T-cell (primary cell): Measurements from ENCODE around the gene DNASE1L2. TPM values are rescaled to one million over a fixed set of nuclear protein-coding genes. Genes with fewer than 3 reads are reported as not detected.

Experiments used
- ATAC-seq, 4 experiments: fragments of 200-7000 bp in 3 of 4; fragments of 150-1000 bp in 1 of 4; cut with Tn5 transposase; replicated peaks in 1 of 4; 1 replicate in 3 of 4; 2 replicates in 1 of 4; pipeline ENCODE4 v1.10.0; 2021; ENCODE audit warnings: moderate library complexity in 3 of 4, mild to moderate bottlenecking in 2 of 4, moderate number of reproducible peaks in 1 of 4
- CTCF ChIA-PET, 2 donors: fragments of 300-600 bp; sonication (Branson Sonifier 250); formaldehyde crosslinking; loops; one replicate each; lab custom pipeline; 2022; ENCODE audit warnings: antibody characterized with exemption in 2 of 2; lab: Charles Lee
- POLR2A ChIA-PET, 2 donors: fragments of 300-600 bp; sonication (Branson Sonifier 250); formaldehyde crosslinking; loops; one replicate each; lab custom pipeline; 2022; ENCODE audit warnings: antibody characterized with exemption in 2 of 2; lab: Charles Lee
- DNase-seq, 35 experiments: peaks; one replicate each; pipeline versions ENCODE4 v3.0.0 to v3.0.0-alpha.2; 2013 to 2023
- H3K27ac ChIP-seq: one replicate; pipeline ENCODE4 v1.5.1; 2013; ENCODE audit warnings: low read length
- H3K27me3 ChIP-seq, 2 experiments: replicated peaks in 1 of 2; 1 replicate in 1 of 2; 2 replicates in 1 of 2; pipeline versions ENCODE4 v1.6.1 to v1.7.0; 2013; ENCODE audit warnings: low read length in 1 of 2, mixed read lengths in 1 of 2; ENCODE audit not compliant: control insufficient read depth in 2 of 2, insufficient read depth in 2 of 2; ENCODE audit errors: extremely low read depth in 1 of 2
- H3K36me3 ChIP-seq, 2 donors: 1 replicate in 1 of 2; 2 replicates in 1 of 2; pipeline versions ENCODE4 v1.6.1 to v1.7.0; 2013; ENCODE audit warnings: low read length in 1 of 2; ENCODE audit not compliant: control insufficient read depth in 2 of 2, insufficient read depth in 1 of 2; ENCODE audit errors: extremely low read depth in 1 of 2
- H3K4me1 ChIP-seq, 2 experiments: 1 replicate in 1 of 2; 2 replicates in 1 of 2; pipeline versions ENCODE4 v1.6.1 to v1.7.0; 2013; ENCODE audit warnings: low read length in 2 of 2, mixed read lengths in 1 of 2; ENCODE audit not compliant: insufficient read depth in 2 of 2, control insufficient read depth in 1 of 2; ENCODE audit errors: extremely low read depth in 1 of 2
- H3K4me3 ChIP-seq, 2 donors: 1 replicate in 1 of 2; 2 replicates in 1 of 2; pipeline versions ENCODE4 v1.5.1 to v1.7.0; 2013; ENCODE audit warnings: mild to moderate bottlenecking in 2 of 2, low read length in 1 of 2, moderate library complexity in 1 of 2; ENCODE audit not compliant: control insufficient read depth in 1 of 2; ENCODE audit errors: extremely low read depth in 1 of 2
- H3K9me3 ChIP-seq: 2 replicates; pipeline ENCODE4 v1.7.0; 2013
- H3K27ac Mint-ChIP-seq, 2 donors: one replicate each; pipeline ENCODE4 v1.8.0; 2020 to 2021; ENCODE audit warnings: mild to moderate bottlenecking in 2 of 2, mixed read lengths in 2 of 2
- H3K27me3 Mint-ChIP-seq, 2 donors: one replicate each; pipeline ENCODE4 v1.8.0; 2021 to 2022; ENCODE audit warnings: mixed read lengths in 2 of 2
- H3K36me3 Mint-ChIP-seq: one replicate; pipeline ENCODE4 v1.8.0; 2021; ENCODE audit warnings: mixed read lengths
- H3K4me1 Mint-ChIP-seq, 3 donors: one replicate each; pipeline ENCODE4 v1.8.0; 2020 to 2022; ENCODE audit warnings: mixed read lengths in 3 of 3, mild to moderate bottlenecking in 1 of 3
- H3K4me3 Mint-ChIP-seq, 3 donors: one replicate each; pipeline ENCODE4 v1.8.0; 2020 to 2022; ENCODE audit warnings: mild to moderate bottlenecking in 3 of 3, mixed read lengths in 3 of 3, moderate library complexity in 3 of 3
- H3K9me3 Mint-ChIP-seq, 3 donors: one replicate each; pipeline ENCODE4 v1.8.0; 2020 to 2022; ENCODE audit warnings: mixed read lengths in 3 of 3
- WGBS: methylation state at CpG from one replicate; pipeline ENCODE4 v1.1.5; 2013; ENCODE audit warnings: missing lambda C conversion rate; ENCODE audit not compliant: insufficient coverage; 5-methylcytosine and 5-hydroxymethylcytosine counted together
- total RNA-seq, 35 experiments: library from RNA in 6 of 35; stranded (reverse) in 6 of 35; fragments of 120-200 nt in 1 of 35; gene quantifications; one replicate each; pipeline versions ENCODE4 v1.2.1 to v1.2.4 and lab custom pipeline; 2013 to 2026

DNASE1L2 gene
- total RNA-seq, 5 donors from 2014 or later (not counting 1 experiment from before 2014, with no cell fraction given): 0.63 to 3.3 (median 1.9) TPM

DNA sequence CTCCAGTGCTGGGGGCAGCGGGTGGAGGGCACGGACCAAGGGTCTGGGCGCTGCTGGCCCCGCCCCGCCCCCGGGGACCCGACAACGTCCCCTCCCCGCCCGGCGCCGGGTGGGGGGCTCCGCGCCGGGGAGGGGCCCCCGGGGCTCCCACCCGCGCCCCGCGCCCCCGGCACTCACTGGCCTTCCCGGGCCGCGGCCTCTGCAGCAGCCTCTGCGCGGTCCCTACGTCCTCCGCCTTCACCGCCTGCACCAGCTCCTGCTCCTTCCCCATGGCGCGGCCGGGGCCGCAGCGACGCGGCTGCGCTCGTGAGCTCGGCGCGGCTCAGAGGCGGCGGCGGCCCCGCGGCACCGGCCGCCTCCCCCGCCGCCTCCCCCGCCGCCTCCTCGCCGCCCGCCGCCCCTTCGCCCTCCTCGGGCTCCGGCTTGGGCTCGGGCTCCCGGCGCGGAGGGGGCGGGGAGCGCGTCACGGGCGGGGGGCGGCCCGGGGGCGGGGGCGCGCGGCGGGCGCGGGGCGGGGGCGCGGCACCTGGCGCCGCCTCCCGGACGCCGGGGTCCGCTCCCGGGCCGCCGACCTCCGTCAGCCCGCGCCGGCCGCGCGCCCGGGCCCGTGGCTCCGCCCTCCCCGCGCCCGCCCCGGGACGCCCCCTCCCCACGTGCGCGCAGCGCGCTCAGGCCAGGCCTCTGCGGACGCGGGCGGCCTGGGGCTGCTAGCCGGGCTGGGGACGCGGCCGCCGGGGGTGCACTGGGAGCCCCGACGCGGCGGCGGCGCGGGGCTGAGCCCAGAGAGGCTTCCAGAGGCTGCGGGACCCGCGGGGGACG lies 39.9 kb upstream of the DNASE1L2 start, which contains the start of gene CASKIN1:
TSS of gene CASKIN1 (minus strand) at position 444 of the 819 bp plus-strand sequence. CDS start at position 271, 173 bp downstream.
- H3K27ac ChIP-seq: no peak within 1 kb of the TSS
- ATAC-seq (peak; percentile 35 to 44 (median 42)), DNase-seq (peak in 2 of 35 experiments; percentile 20 to 47)
- H3K9me3 Mint-ChIP-seq: no peaks in the 10 kb centered on the region
- H3K4me3 Mint-ChIP-seq: peak within 1 kb of the TSS; percentile 41 to 72 (median 53)
- H3K27me3 ChIP-seq: peaks cover 3 to 58% of the 10 kb centered on the region in 2 experiments
- CTCF ChIA-PET: no interaction called here
- peaks cover 0 to 18% of the 10 kb centered on the region in 2 experiments for H3K4me1 ChIP-seq
- no peaks in the 10 kb centered on the region for H3K36me3 ChIP-seq
- POLR2A ChIA-PET: interaction anchor here in 1 of 2 donors (0.6 kb wide), 1 partner anchor 220 kb away, joined by 3 read pairs; no protein-coding TSS in a partner anchor
- 1% methylated on average over 91 of the region's 129 CpGs for WGBS
- peaks cover 11 to 35% of the 10 kb centered on the region in 2 donors for H3K27me3 Mint-ChIP-seq
- no peaks in the 10 kb centered on the region for H3K36me3 Mint-ChIP-seq
- H3K9me3 ChIP-seq: no peaks in the 10 kb centered on the region
- peak within 1 kb of the TSS in 1 of 2 donors; percentile 44 for H3K4me3 ChIP-seq
- H3K27ac Mint-ChIP-seq: no peak within 1 kb of the TSS
- H3K4me1 Mint-ChIP-seq: peaks cover 0 to 8% (median 4%) of the 10 kb centered on the region in 3 donors

DNA sequence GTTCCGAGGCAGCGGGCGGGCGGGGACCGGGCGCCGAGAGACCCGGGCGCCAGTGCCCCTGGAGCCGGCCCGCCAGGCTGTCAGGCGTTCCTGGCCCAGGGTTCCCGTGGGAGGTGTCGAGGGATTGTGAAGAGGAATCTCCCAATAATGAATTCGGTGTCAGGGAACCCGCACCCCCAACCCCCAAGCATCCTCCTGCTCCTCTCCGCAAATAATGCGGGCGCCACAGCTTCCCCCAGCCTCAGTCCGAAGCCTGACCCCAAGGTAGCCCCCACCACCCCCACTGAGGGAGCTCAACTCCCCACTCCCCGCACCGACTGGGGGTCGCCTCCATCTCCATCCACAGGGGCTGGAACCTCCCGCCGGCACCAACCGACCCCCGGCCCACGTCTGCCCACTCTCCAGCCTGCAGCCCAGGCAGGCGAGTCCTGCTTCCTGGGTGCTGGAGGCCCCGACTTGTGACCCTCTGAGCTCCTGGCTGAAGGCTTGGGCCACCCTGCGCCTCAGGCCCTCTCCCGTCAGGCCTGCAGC lies 39.2 kb upstream of the DNASE1L2 start:
- H3K4me1 Mint-ChIP-seq: peaks cover 0 to 8% (median 4%) of the 10 kb centered on the region in 3 donors
- H3K4me1 ChIP-seq: peaks cover 0 to 18% of the 10 kb centered on the region in 2 experiments
- H3K36me3 Mint-ChIP-seq: no peaks in the 10 kb centered on the region
- no peaks in the 10 kb centered on the region for H3K9me3 Mint-ChIP-seq
- no peak for DNase-seq
- no peak overlapping the region for H3K27ac ChIP-seq
- ATAC-seq: no peak
- ChIA-PET POLR2A (no interaction called here), CTCF (no interaction called here)
- H3K4me3 ChIP-seq: no peak overlapping the region
- no peak overlapping the region for H3K27ac Mint-ChIP-seq
- peaks cover 11 to 35% of the 10 kb centered on the region in 2 donors for H3K27me3 Mint-ChIP-seq
- no peaks in the 10 kb centered on the region for H3K9me3 ChIP-seq
- H3K4me3 Mint-ChIP-seq: peak overlapping the region; percentile 41 to 72 (median 53)
- whole genome bisulfite sequencing: 28% methylated on average over 22 of the region's 32 CpGs
- H3K27me3 ChIP-seq: peaks cover 3 to 58% of the 10 kb centered on the region in 2 experiments
- H3K36me3 ChIP-seq: no peaks in the 10 kb centered on the region

DNA sequence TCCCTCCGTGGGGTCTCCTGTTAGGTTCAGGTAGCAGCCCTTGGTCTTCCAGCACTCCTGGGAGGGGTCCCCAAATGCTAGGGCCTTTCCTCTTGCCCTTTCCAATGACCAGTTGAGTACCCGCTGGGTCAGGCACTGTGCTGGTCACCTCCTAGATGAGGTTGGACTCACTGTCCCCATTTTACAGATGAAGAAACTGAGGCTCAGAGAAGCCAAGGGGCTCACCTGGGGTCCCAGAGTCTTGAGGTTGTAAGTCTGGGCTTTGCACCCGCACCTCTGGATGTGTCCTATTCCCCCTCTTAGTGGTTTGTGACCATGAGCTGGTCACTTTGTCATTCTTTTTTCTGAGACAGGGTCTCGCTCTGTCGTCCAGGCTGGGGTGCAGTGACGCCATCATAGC lies 38.5 kb upstream of the DNASE1L2 start:
- 95% methylated on average over 4 of the region's 6 CpGs for WGBS
- no peak overlapping the region for H3K27ac ChIP-seq
- H3K9me3 ChIP-seq: no peaks in the 10 kb centered on the region
- ATAC-seq: no peak
- Mint-ChIP-seq H3K4me1 (peaks cover 0 to 8% (median 4%) of the 10 kb centered on the region in 3 donors), H3K36me3 (no peaks in the 10 kb centered on the region), H3K27me3 (peaks cover 11 to 35% of the 10 kb centered on the region in 2 donors), H3K4me3 (peak overlapping the region; percentile 37 to 72 (median 47)), H3K9me3 (no peaks in the 10 kb centered on the region), H3K27ac (peak overlapping the region in 1 of 2 donors; percentile 36)
- ChIA-PET CTCF (no interaction called here), POLR2A (no interaction called here)
- DNase-seq: no peak
- H3K4me1 ChIP-seq: peaks cover 0 to 18% of the 10 kb centered on the region in 2 experiments
- H3K36me3 ChIP-seq: no peaks in the 10 kb centered on the region
- no peak overlapping the region for H3K4me3 ChIP-seq
- H3K27me3 ChIP-seq: peaks cover 3 to 58% of the 10 kb centered on the region in 2 experiments

DNA sequence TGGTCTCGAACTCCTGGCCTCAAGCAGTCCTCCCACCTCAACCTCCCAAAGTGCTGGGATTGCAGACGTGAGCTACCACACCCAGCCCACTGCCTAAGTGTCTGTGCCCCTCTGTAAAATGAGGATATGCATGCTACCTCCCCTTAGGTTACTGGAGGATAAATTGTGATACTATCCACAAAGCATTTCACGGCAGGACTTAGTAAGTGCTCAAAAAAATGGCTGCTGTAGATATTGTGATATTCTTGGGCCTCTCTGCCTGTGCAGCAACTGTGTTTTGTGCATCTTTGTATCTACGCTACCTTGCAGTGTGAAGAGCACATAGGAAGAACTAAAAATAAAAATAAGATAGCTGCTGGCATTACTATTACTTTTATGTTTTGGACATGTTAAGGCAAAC lies 38.0 kb upstream of the DNASE1L2 start:
- Mint-ChIP-seq H3K27me3 (peaks cover 11 to 35% of the 10 kb centered on the region in 2 donors), H3K27ac (peak overlapping the region in 1 of 2 donors; percentile 36), H3K36me3 (no peaks in the 10 kb centered on the region), H3K4me1 (peaks cover 0 to 8% (median 4%) of the 10 kb centered on the region in 3 donors), H3K4me3 (peak overlapping the region; percentile 37 to 72 (median 47)), H3K9me3 (no peaks in the 10 kb centered on the region)
- POLR2A ChIA-PET: no interaction called here
- ATAC-seq (no peak), DNase-seq (no peak)
- H3K36me3 ChIP-seq: no peaks in the 10 kb centered on the region
- H3K27me3 ChIP-seq: peaks cover 3 to 57% of the 10 kb centered on the region in 2 experiments
- WGBS: 75% methylated on average over 1 of the region's 4 CpGs
- H3K4me1 ChIP-seq: peaks cover 0 to 18% of the 10 kb centered on the region in 2 experiments
- H3K4me3 ChIP-seq: no peak overlapping the region
- CTCF ChIA-PET: no interaction called here
- H3K9me3 ChIP-seq: no peaks in the 10 kb centered on the region
- no peak overlapping the region for H3K27ac ChIP-seq

DNA sequence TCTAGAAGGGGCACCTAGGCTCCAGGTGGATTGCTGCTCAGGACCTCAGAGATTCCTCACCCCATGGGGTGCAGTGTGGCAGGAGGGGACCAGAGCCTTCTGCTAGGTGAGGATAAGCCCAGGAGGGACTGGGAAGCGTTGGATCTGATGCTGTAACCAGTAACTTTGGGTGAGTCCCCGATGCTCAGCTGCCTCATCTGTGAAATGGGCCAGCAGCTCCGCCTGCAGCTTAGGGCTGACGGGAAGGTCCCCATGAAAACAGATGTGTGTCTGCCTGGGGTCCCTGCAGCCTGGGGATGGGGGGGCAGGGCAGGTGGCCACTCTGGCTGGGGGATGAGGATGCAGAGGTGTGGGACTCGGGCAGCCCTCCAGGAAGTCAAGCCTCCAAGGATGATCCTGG lies 37.1 kb upstream of the DNASE1L2 start:
- no peaks in the 10 kb centered on the region for H3K9me3 Mint-ChIP-seq
- no peak overlapping the region for H3K4me3 ChIP-seq
- H3K27me3 Mint-ChIP-seq: peaks cover 11 to 34% of the 10 kb centered on the region in 2 donors
- H3K27ac ChIP-seq: no peak overlapping the region
- H3K9me3 ChIP-seq: no peaks in the 10 kb centered on the region
- DNase-seq: no peak
- peaks cover 3 to 49% of the 10 kb centered on the region in 2 experiments for H3K27me3 ChIP-seq
- no peak overlapping the region for H3K4me3 Mint-ChIP-seq
- H3K27ac Mint-ChIP-seq: no peak overlapping the region
- no peaks in the 10 kb centered on the region for H3K36me3 Mint-ChIP-seq
- POLR2A ChIA-PET: no interaction called here
- ATAC-seq: no peak
- CTCF ChIA-PET: interaction anchor here in 1 of 2 donors (0.6 kb wide), 1 partner anchor 390 kb away, joined by 3 read pairs; no protein-coding TSS in a partner anchor
- WGBS: 71% methylated on average over 5 of the region's 5 CpGs
- no peaks in the 10 kb centered on the region for H3K36me3 ChIP-seq
- H3K4me1 ChIP-seq: peaks cover 0 to 18% of the 10 kb centered on the region in 2 experiments
- H3K4me1 Mint-ChIP-seq: peaks cover under 1 to 10% (median 4%) of the 10 kb centered on the region in 3 donors

DNA sequence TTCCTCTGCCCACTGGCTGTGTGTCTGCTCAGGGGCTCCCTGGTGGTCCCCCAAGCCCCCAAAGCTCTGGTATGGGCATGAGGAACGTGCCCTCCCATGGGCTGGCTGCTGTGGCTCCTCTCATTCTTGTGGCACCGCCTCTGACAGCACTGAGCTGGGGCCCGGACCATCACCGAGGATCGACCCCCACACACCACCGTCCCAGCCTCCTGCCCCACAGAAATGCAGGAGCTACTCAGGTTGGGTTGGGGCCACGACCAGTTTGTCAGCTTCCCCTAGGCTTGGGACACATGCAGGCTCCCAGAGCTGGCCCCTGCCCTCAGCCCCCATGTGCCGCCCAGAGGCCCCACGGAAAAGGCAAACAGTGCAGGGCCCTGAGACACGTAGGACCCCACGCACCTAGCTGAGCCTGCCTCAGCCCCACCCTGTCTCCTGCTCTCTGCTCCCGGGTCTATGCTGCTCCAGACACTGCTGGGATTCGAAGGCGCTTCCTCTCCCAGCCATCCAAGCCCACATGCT lies 36.6 kb upstream of the DNASE1L2 start:
- H3K4me3 Mint-ChIP-seq: no peak overlapping the region
- Histone ChIP-seq H3K27ac (no peak overlapping the region), H3K36me3 (no peaks in the 10 kb centered on the region), H3K9me3 (no peaks in the 10 kb centered on the region), H3K4me1 (peaks cover 0 to 20% of the 10 kb centered on the region in 2 experiments), H3K4me3 (no peak overlapping the region), H3K27me3 (peaks cover 3 to 43% of the 10 kb centered on the region in 2 experiments)
- ChIA-PET CTCF (no interaction called here), POLR2A (no interaction called here)
- peaks cover 6 to 14% (median 8%) of the 10 kb centered on the region in 3 donors for H3K4me1 Mint-ChIP-seq
- no peaks in the 10 kb centered on the region for H3K9me3 Mint-ChIP-seq
- no peaks in the 10 kb centered on the region for H3K36me3 Mint-ChIP-seq
- DNase-seq: no peak
- no peak for ATAC-seq
- no peak overlapping the region for H3K27ac Mint-ChIP-seq
- peaks cover 11 to 31% of the 10 kb centered on the region in 2 donors for H3K27me3 Mint-ChIP-seq
- WGBS: 77% methylated on average over 11 of the region's 14 CpGs
